Measurements from ENCODE around the gene LGALS9. TPM values are rescaled to one million over a fixed set of nuclear protein-coding genes. Genes with fewer than 3 reads are reported as not detected.

LGALS9 gene
- total RNA-seq, result 46.4 and 51.6 TPM in 2 replicates

GRCh38 chr17:27630607-27631410 is at the start of gene LGALS9:
TSS of gene LGALS9 (plus strand) at chr17:27631188. CDS start at chr17:27631266, 78 bp downstream.
- peak; percentile 87 for DNase-seq
- H3K9me3 Mint-ChIP-seq, result no peaks in the 10 kb centered on the region
- peaks cover 33% of the 10 kb centered on the region for H3K36me3 Mint-ChIP-seq (ENCODE audit: low read depth)
- peaks cover 58% of the 10 kb centered on the region for H3K4me1 Mint-ChIP-seq
- H3K4me3 Mint-ChIP-seq, result peak within 1 kb of the TSS; percentile 87
- intact Hi-C loops (cut with micrococcal nuclease), result loop anchor here (2.0 kb wide), 1 partner anchor 14 kb away; no protein-coding TSS in a partner anchor
- H3K27me3 Mint-ChIP-seq, result no peaks in the 10 kb centered on the region
- peak within 1 kb of the TSS; percentile 88 for H3K27ac Mint-ChIP-seq

- Mint-ChIP-seq H3K36me3 (ENCODE audit: low read depth) (peaks cover 42% of the 10 kb centered on the region), H3K9me3 (no peaks in the 10 kb centered on the region), H3K4me3 (no peak overlapping the region), H3K27ac (no peak overlapping the region), H3K27me3 (no peaks in the 10 kb centered on the region), H3K4me1 (peaks cover 38% of the 10 kb centered on the region)
- no peak for DNase-seq
- intact Hi-C loops (cut with micrococcal nuclease), result no loop called here
Measured at GRCh38 chr17:27582696-27583095, 48.3 kb upstream of the LGALS9 start.

GRCh38 chr17:27585153-27585681 is 45.8 kb upstream of the LGALS9 start:
- Mint-ChIP-seq H3K36me3 (ENCODE audit: low read depth) (peaks cover 42% of the 10 kb centered on the region), H3K4me1 (peaks cover 16% of the 10 kb centered on the region), H3K27me3 (no peaks in the 10 kb centered on the region), H3K27ac (no peak overlapping the region), H3K9me3 (no peaks in the 10 kb centered on the region), H3K4me3 (no peak overlapping the region)
- no peak for DNase-seq
- intact Hi-C loops (cut with micrococcal nuclease), result no loop called here

- no peak overlapping the region for H3K4me3 Mint-ChIP-seq
- peaks cover 43% of the 10 kb centered on the region for H3K36me3 Mint-ChIP-seq (ENCODE audit: low read depth)
- DNase-seq, result no peak
- H3K27ac Mint-ChIP-seq, result no peak overlapping the region
- peaks cover 14% of the 10 kb centered on the region for H3K4me1 Mint-ChIP-seq
- intact Hi-C loops (cut with micrococcal nuclease), result no loop called here
- H3K27me3 Mint-ChIP-seq, result no peaks in the 10 kb centered on the region
- no peaks in the 10 kb centered on the region for H3K9me3 Mint-ChIP-seq
Measured at GRCh38 chr17:27585792-27586191, 45.2 kb upstream of the LGALS9 start.

- no peak for DNase-seq
- Mint-ChIP-seq H3K9me3 (no peaks in the 10 kb centered on the region), H3K27me3 (no peaks in the 10 kb centered on the region), H3K4me1 (peaks cover 9% of the 10 kb centered on the region), H3K4me3 (no peak overlapping the region), H3K36me3 (ENCODE audit: low read depth) (peaks cover 44% of the 10 kb centered on the region), H3K27ac (peak overlapping the region; percentile 29)
- intact Hi-C loops (cut with micrococcal nuclease), result no loop called here
Measured at GRCh38 chr17:27586203-27586721, 44.7 kb upstream of the LGALS9 start.

GRCh38 chr17:27588354-27588753 is 42.6 kb upstream of the LGALS9 start:
- intact Hi-C loops (cut with micrococcal nuclease), result no loop called here
- Mint-ChIP-seq H3K9me3 (no peaks in the 10 kb centered on the region), H3K27me3 (no peaks in the 10 kb centered on the region), H3K36me3 (ENCODE audit: low read depth) (peaks cover 42% of the 10 kb centered on the region), H3K4me1 (peaks cover 2% of the 10 kb centered on the region), H3K27ac (no peak overlapping the region), H3K4me3 (no peak overlapping the region)
- no peak for DNase-seq

GRCh38 chr17:27590864-27591263 is 40.1 kb upstream of the LGALS9 start:
- Mint-ChIP-seq H3K27ac (peak overlapping the region; percentile 57), H3K36me3 (ENCODE audit: low read depth) (peaks cover 45% of the 10 kb centered on the region), H3K27me3 (no peaks in the 10 kb centered on the region), H3K9me3 (no peaks in the 10 kb centered on the region), H3K4me3 (no peak overlapping the region), H3K4me1 (peaks cover 18% of the 10 kb centered on the region)
- intact Hi-C loops (cut with micrococcal nuclease), result no loop called here
- no peak for DNase-seq

- H3K27ac Mint-ChIP-seq, result no peak overlapping the region
- H3K36me3 Mint-ChIP-seq (ENCODE audit: low read depth), result peaks cover 49% of the 10 kb centered on the region
- no peak for DNase-seq
- no peaks in the 10 kb centered on the region for H3K27me3 Mint-ChIP-seq
- intact Hi-C loops (cut with micrococcal nuclease), result no loop called here
- no peaks in the 10 kb centered on the region for H3K9me3 Mint-ChIP-seq
- H3K4me1 Mint-ChIP-seq, result peaks cover 19% of the 10 kb centered on the region
- no peak overlapping the region for H3K4me3 Mint-ChIP-seq
Measured at GRCh38 chr17:27591986-27592385, 39.0 kb upstream of the LGALS9 start.

GRCh38 chr17:27593232-27593856 is 37.6 kb upstream of the LGALS9 start:
- Mint-ChIP-seq H3K9me3 (no peaks in the 10 kb centered on the region), H3K27ac (no peak overlapping the region), H3K36me3 (ENCODE audit: low read depth) (peaks cover 51% of the 10 kb centered on the region), H3K27me3 (no peaks in the 10 kb centered on the region), H3K4me1 (peaks cover 19% of the 10 kb centered on the region), H3K4me3 (no peak overlapping the region)
- intact Hi-C loops (cut with micrococcal nuclease), result no loop called here
- DNase-seq, result no peak

GRCh38 chr17:27593857-27594255 is 37.1 kb upstream of the LGALS9 start:
- Mint-ChIP-seq H3K36me3 (ENCODE audit: low read depth) (peaks cover 52% of the 10 kb centered on the region), H3K27ac (peak overlapping the region; percentile 46), H3K4me1 (peaks cover 19% of the 10 kb centered on the region), H3K9me3 (no peaks in the 10 kb centered on the region), H3K27me3 (no peaks in the 10 kb centered on the region), H3K4me3 (no peak overlapping the region)
- intact Hi-C loops (cut with micrococcal nuclease), result no loop called here
- no peak for DNase-seq

GRCh38 chr17:27595208-27595607 is 35.8 kb upstream of the LGALS9 start:
- no peak for DNase-seq
- Mint-ChIP-seq H3K36me3 (ENCODE audit: low read depth) (peaks cover 50% of the 10 kb centered on the region), H3K27ac (peak overlapping the region; percentile 88), H3K4me1 (peaks cover 21% of the 10 kb centered on the region), H3K4me3 (no peak overlapping the region), H3K27me3 (no peaks in the 10 kb centered on the region), H3K9me3 (no peaks in the 10 kb centered on the region)
- intact Hi-C loops (cut with micrococcal nuclease), result no loop called here

GRCh38 chr17:27596096-27596495 is 34.9 kb upstream of the LGALS9 start:
- Mint-ChIP-seq H3K4me1 (peaks cover 25% of the 10 kb centered on the region), H3K4me3 (no peak overlapping the region), H3K9me3 (no peaks in the 10 kb centered on the region), H3K36me3 (ENCODE audit: low read depth) (peaks cover 52% of the 10 kb centered on the region), H3K27me3 (no peaks in the 10 kb centered on the region), H3K27ac (peak overlapping the region; percentile 88)
- intact Hi-C loops (cut with micrococcal nuclease), result no loop called here
- DNase-seq, result no peak

- peak overlapping the region; percentile 27 for H3K27ac Mint-ChIP-seq
- peaks cover 31% of the 10 kb centered on the region for H3K4me1 Mint-ChIP-seq
- H3K4me3 Mint-ChIP-seq, result no peak overlapping the region
- no peaks in the 10 kb centered on the region for H3K9me3 Mint-ChIP-seq
- intact Hi-C loops (cut with micrococcal nuclease), result no loop called here
- DNase-seq, result no peak
- H3K27me3 Mint-ChIP-seq, result no peaks in the 10 kb centered on the region
- peaks cover 52% of the 10 kb centered on the region for H3K36me3 Mint-ChIP-seq (ENCODE audit: low read depth)
Measured at GRCh38 chr17:27596566-27597187, 34.3 kb upstream of the LGALS9 start.

- Mint-ChIP-seq H3K9me3 (no peaks in the 10 kb centered on the region), H3K27ac (no peak overlapping the region), H3K4me3 (no peak overlapping the region), H3K4me1 (peaks cover 32% of the 10 kb centered on the region), H3K36me3 (ENCODE audit: low read depth) (peaks cover 52% of the 10 kb centered on the region), H3K27me3 (no peaks in the 10 kb centered on the region)
- no peak for DNase-seq
- intact Hi-C loops (cut with micrococcal nuclease), result no loop called here
Measured at GRCh38 chr17:27597188-27597580, 33.8 kb upstream of the LGALS9 start.

Measured in activated CD4-positive, alpha-beta T cell treated with anti-CD3 and anti-CD28 coated beads, Interleukin-2, amount 10 ng/mL, durations not matched to agents 24 days and 14 days (primary cell).